ENCODE measurements around the gene PCDHA1. TPM values are rescaled to one million over a fixed set of nuclear protein-coding genes. Genes with fewer than 3 reads are reported as not detected.

The PCDHA1 gene
- total and polyA plus RNA-seq, 2 of the 13 experiments (the other 11 are each of a cell fraction or from before 2014, with no cell fraction given) = not detected

GRCh38 chr5:140986117-140986521 is 200.2 kb downstream of the PCDHA1 start:
- in situ Hi-C loops (cut with HindIII; ENCODE audit: extremely low pct_ligation_motif_present, low pct_unique_long_range_greater_than_20kb) (no loop called here), intact Hi-C loops (cut with micrococcal nuclease; ENCODE audit: unreplicated experiment) (no loop called here)
- TF ChIP-seq MAFK (conservative IDR thresholded peaks at IDR 0.05 in 1 of 2, IDR thresholded peaks at IDR 0.05 in 1 of 2; ENCODE audit: low read length in 2 of 2) (no peak), ATF2 (CRISPR knock-in tag; IDR thresholded peaks at IDR 0.05) (no peak), IRX3 (CRISPR knock-in tag; IDR thresholded peaks at IDR 0.05; ENCODE audit: borderline replicate concordance, low read depth) (no peak), ZNF251 (CRISPR knock-in tag; IDR thresholded peaks at IDR 0.05) (no peak), ZBTB44 (CRISPR knock-in tag; IDR thresholded peaks at IDR 0.05) (no peak), SOX13 (IDR thresholded peaks at IDR 0.05) (no peak), SOX13 (CRISPR knock-in tag; conservative IDR thresholded peaks at IDR 0.05 in 1 of 2, IDR thresholded peaks at IDR 0.05 in 1 of 2) (no peak), ZBTB21 (CRISPR knock-in tag; IDR thresholded peaks at IDR 0.05) (no peak)
- ATAC-seq (no peak), FAIRE-seq (no peak), DNase-seq (ENCODE audit: low spot score) (no peak)
- no TSS peak for BruUV-seq (replicated peaks)
- H3K4me2 ChIP-seq (ENCODE audit: low read depth, low read length) = no peak overlapping the region
- H3K4me3 ChIP-seq (replicated peaks in 1 of 3; ENCODE audit: insufficient read depth in 1 of 3, low read depth in 2 of 3, low read length in 3 of 3) = no peak overlapping the region
- CTCF ChIA-PET (ENCODE audit: low intra/inter-chr PET ratio, low total read pairs) = no interaction called here
- no peak overlapping the region for H2AFZ ChIP-seq (ENCODE audit: low read length)
- no peaks in the 10 kb centered on the region for H4K20me1 ChIP-seq (ENCODE audit: insufficient read depth, low read length)
- POLR2A ChIA-PET = no interaction called here
- no peak overlapping the region for H3K27ac ChIP-seq (ENCODE audit: extremely low read length, insufficient read depth, low read length)
- no peak overlapping the region for H3K9ac ChIP-seq (ENCODE audit: insufficient read depth, low read depth, low read length)
- H3K79me2 ChIP-seq (ENCODE audit: insufficient read depth, low read length) = no peaks in the 10 kb centered on the region
- H3K4me1 ChIP-seq (ENCODE audit: insufficient read depth, low read length) = no peaks in the 10 kb centered on the region
- no peaks in the 10 kb centered on the region for H3K9me3 ChIP-seq (ENCODE audit: low read length)
- 3% methylated on average over 3 of the region's 3 CpGs for WGBS (ENCODE audit: low lambda C conversion rate)
- peaks cover 0 to 3% of the 10 kb centered on the region in 2 experiments; a peak in 1 of 5 replicates for H3K27me3 ChIP-seq (ENCODE audit: control insufficient read depth in 1 of 2, insufficient read depth in 2 of 2, low read length in 2 of 2)
- H3K36me3 ChIP-seq (replicated peaks in 1 of 2; ENCODE audit: control insufficient read depth in 1 of 2, insufficient read depth in 2 of 2, low read length in 2 of 2) = no peaks in the 10 kb centered on the region
